HTR-8/SVneo (cell line): ENCODE data around the gene ZSCAN10.
"Not testable (repeated sequence)": the region's sequence is repeated elsewhere in the genome, so short reads cannot be mapped to it uniquely, and the experiment has no call there.

Experiments
- DNase-seq: peaks from one replicate; pipeline ENCODE4 v3.0.0; 2011; ENCODE audit warnings: low spot score, mixed read lengths; ENCODE audit not compliant: insufficient read length
- FAIRE-seq: peaks from 2 replicates; lab custom pipeline; 2011; peaks lifted over from hg19 to GRCh38; lab: Jason Lieb, UNC

Gene ZSCAN10

GRCh38 chr16:3052571-3053329, 46.3 kb downstream of the ZSCAN10 start:
- FAIRE-seq, result peak; percentile 4

GRCh38 chr16:3051494-3051893, 47.6 kb downstream of the ZSCAN10 start:
- no peak for FAIRE-seq

More at GRCh38 chr16:3052571-3053329, 46.3 kb downstream of the ZSCAN10 start:
- DNase-seq, result not testable (repeated sequence)

GRCh38 chr16:3051009-3051408, 48.1 kb downstream of the ZSCAN10 start:
- FAIRE-seq (peak; percentile 58), DNase-seq (no peak)

More at GRCh38 chr16:3051494-3051893, 47.6 kb downstream of the ZSCAN10 start:
- DNase-seq, result no peak

GRCh38 chr16:3050487-3050886, 48.6 kb downstream of the ZSCAN10 start:
- FAIRE-seq (no peak), DNase-seq (no peak)

GRCh38 chr16:3049921-3050481, 49.1 kb downstream of the ZSCAN10 start:
- no peak for FAIRE-seq

GRCh38 chr16:3047387-3047720, 51.7 kb downstream of the ZSCAN10 start:
- DNase-seq (no peak), FAIRE-seq (no peak)

More at GRCh38 chr16:3049921-3050481, 49.1 kb downstream of the ZSCAN10 start:
- no peak for DNase-seq

- no peak for FAIRE-seq
- DNase-seq, result no peak
Measured at GRCh38 chr16:3046641-3047386, 52.3 kb downstream of the ZSCAN10 start.

GRCh38 chr16:3045758-3046640, 53.1 kb downstream of the ZSCAN10 start, which contains the start of gene MMP25:
TSS of gene MMP25 (plus strand) at chr16:3046561. CDS start at chr16:3046918, 357 bp downstream.
- no peak for FAIRE-seq
- peak; percentile 31 for DNase-seq

GRCh38 chr16:3044708-3045107, 54.4 kb downstream of the ZSCAN10 start:
- no peak for FAIRE-seq
- no peak for DNase-seq

- FAIRE-seq, result no peak
Measured at GRCh38 chr16:3042376-3042775, 56.7 kb downstream of the ZSCAN10 start.

GRCh38 chr16:3038896-3039295, 60.2 kb downstream of the ZSCAN10 start:
- FAIRE-seq, result no peak
- no peak for DNase-seq

More at GRCh38 chr16:3042376-3042775, 56.7 kb downstream of the ZSCAN10 start:
- no peak for DNase-seq
